Posterior cingulate gyrus (tissue), 11 donors: Measurements from ENCODE around the gene RHBDF2.

Experiments
- DNase-seq, 10 donors: peaks; one replicate each; pipeline versions ENCODE4 v3.0.0 to v3.0.0-alpha.2; 2020 to 2021; ENCODE audit warnings: mixed read lengths in 3 of 10
- intact Hi-C: fragments of 100-400 bp; cut with DNase I; formaldehyde crosslinking; loops from one replicate; pipeline ENCODE4 v1.15.1; 2023

The RHBDF2 gene

GRCh38 chr17:76427501-76428231 lies 73.6 kb downstream of the RHBDF2 start:
- peak in 2 of 10 donors; percentile 52 to 70 for DNase-seq
- intact Hi-C loops = no loop called here

- DNase-seq = no peak
- intact Hi-C loops = no loop called here
Measured at GRCh38 chr17:76426853-76427252, 74.4 kb downstream of the RHBDF2 start.

- intact Hi-C loops = no loop called here
- DNase-seq = no peak
Measured at GRCh38 chr17:76422860-76423259, 78.4 kb downstream of the RHBDF2 start.

DNA sequence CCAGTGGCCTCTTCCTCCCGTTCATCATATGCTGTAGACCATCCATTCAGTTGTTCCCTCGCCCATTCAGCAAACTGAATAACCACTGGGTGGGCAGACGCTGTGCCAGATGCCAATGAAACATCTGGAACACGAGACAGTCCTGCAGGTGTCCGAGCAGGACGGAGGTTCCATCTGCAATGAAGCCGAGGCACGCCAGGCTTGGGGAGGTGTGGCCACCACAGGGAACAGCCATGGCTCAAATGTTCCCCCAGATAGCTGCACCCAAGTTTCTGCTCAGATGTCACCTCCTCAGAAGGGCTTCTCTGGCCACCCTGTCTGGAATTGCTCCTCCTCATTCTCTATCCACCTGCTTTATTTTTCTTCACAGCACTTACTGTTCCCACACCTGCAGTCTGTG lies 78.8 kb downstream of the RHBDF2 start:
- intact Hi-C loops = no loop called here

GRCh38 chr17:76421044-76421407 lies 80.2 kb downstream of the RHBDF2 start:
- intact Hi-C loops = no loop called here
- peak in 2 of 10 donors; percentile 69 to 90 for DNase-seq

More for the DNA sequence above, 78.8 kb downstream of the RHBDF2 start:
- DNase-seq = peak in 1 of 10 donors; percentile 49
